Measurements from ENCODE around the gene SHISA9. TPM values are rescaled to one million over a fixed set of nuclear protein-coding genes. Genes with fewer than 3 reads are reported as not detected.

Gene SHISA9
- total and polyA plus RNA-seq, 7 donors, result 0.01 to 0.97 (median 0.07) TPM

DNA sequence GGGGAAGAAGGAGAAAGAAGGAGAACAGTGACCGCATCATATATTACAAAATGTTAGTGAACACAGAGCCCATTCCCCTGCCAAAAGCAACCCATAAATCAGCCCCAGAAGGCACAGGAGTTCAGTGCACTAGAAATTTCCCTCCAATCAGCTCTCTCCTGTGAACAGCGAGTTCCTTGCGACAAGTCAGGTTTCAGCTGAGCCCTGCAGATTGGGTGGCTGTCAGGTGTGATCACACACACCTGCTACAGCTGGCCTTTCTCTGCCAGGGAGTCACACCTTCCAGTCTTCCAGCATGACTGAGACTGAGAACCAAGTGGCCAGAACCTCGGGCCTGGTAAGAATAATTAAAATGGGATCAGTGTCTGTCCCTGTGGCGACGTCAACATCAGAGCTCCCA is 60.2 kb downstream of the SHISA9 start:
- Histone ChIP-seq H3K4me1 (no peaks in the 10 kb centered on the region), H3K27ac (no peak overlapping the region), H3K36me3 (ENCODE audit: insufficient read depth in 1 of 2, low read depth in 1 of 2) (no peaks in the 10 kb centered on the region), H3K9me3 (no peaks in the 10 kb centered on the region), H3K27me3 (ENCODE audit: insufficient read depth in 3 of 3, low read length in 2 of 3) (no peaks in the 10 kb centered on the region), H3K4me3 (no peak overlapping the region)
- no peak for DNase-seq
- intact Hi-C loops (cut with DNase I), result no loop called here
- WGBS, 3 donors, result 72 to 81% (median 78%) methylated on average over 6 of the region's 6 CpGs
- no peak for ATAC-seq
- TF ChIP-seq, protein P1, sequence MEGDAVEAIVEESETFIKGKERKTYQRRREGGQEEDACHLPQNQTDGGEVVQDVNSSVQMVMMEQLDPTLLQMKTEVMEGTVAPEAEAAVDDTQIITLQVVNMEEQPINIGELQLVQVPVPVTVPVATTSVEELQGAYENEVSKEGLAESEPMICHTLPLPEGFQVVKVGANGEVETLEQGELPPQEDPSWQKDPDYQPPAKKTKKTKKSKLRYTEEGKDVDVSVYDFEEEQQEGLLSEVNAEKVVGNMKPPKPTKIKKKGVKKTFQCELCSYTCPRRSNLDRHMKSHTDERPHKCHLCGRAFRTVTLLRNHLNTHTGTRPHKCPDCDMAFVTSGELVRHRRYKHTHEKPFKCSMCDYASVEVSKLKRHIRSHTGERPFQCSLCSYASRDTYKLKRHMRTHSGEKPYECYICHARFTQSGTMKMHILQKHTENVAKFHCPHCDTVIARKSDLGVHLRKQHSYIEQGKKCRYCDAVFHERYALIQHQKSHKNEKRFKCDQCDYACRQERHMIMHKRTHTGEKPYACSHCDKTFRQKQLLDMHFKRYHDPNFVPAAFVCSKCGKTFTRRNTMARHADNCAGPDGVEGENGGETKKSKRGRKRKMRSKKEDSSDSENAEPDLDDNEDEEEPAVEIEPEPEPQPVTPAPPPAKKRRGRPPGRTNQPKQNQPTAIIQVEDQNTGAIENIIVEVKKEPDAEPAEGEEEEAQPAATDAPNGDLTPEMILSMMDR (IDR thresholded peaks at IDR 0.05), result no peak

DNA sequence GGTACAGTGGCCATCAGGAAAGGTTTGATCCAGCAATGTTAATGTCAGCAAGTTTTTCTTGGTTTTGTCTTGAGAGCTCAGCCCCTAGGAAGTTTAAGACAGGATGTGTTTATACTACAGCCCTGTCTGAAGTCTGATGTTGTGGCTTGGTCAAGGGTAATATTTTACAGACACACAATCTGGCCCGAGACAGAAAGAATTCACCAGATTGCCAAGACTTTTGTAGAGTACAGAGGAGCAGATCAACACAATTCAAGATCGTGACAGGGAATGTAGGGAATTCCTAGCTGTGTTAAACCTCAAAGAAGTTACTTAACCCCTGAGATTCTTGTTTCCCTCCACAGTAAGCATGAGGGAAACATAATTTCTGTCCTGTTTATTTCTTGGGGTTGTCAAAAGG is 63.1 kb downstream of the SHISA9 start:
- H3K4me1 ChIP-seq, result no peaks in the 10 kb centered on the region
- TF ChIP-seq, protein P1 (IDR thresholded peaks at IDR 0.05), result no peak
- ATAC-seq (no peak), DNase-seq (no peak)
- H3K27ac ChIP-seq, result no peak overlapping the region
- WGBS, 3 donors, result 15 to 24% (median 24%) methylated on average over 2 of the region's 2 CpGs
- H3K27me3 ChIP-seq (ENCODE audit: insufficient read depth in 3 of 3, low read length in 2 of 3), result no peaks in the 10 kb centered on the region
- H3K36me3 ChIP-seq (ENCODE audit: insufficient read depth in 1 of 2, low read depth in 1 of 2), result no peaks in the 10 kb centered on the region
- H3K4me3 ChIP-seq, result no peak overlapping the region
- intact Hi-C loops (cut with DNase I), result no loop called here
- no peaks in the 10 kb centered on the region for H3K9me3 ChIP-seq

DNA sequence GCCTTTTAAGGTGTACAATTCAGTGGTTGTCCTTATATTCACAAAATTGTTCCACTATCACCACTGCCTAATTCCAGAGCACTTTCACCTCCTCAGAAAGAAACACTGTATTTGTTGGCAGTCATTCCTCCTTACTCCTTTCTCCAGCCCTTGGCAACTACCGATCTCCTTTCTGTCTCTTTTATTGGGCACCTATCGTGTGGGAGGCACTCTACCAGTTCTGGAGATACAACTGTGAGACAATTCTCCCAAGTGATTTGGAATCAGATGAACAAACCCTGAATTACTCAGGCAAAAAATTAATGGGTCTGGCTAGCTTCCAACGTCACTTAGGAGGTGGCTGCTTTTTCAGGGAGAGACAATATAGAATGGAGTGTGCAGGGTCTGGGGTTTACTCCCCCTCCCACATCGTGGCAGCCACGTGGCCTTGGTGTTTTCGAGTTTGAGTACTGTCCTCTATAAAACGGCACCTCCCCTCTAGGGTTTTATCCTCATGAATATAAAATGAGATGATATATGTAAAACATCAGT is 63.9 kb downstream of the SHISA9 start:
- H3K27ac ChIP-seq, result no peak overlapping the region
- intact Hi-C loops (cut with DNase I), result no loop called here
- TF ChIP-seq, protein P1 (IDR thresholded peaks at IDR 0.05), result no peak
- no peaks in the 10 kb centered on the region for H3K27me3 ChIP-seq (ENCODE audit: insufficient read depth in 3 of 3, low read length in 2 of 3)
- WGBS, 3 donors, result 57 to 70% (median 57%) methylated on average over 7 of the region's 7 CpGs
- H3K9me3 ChIP-seq, result no peaks in the 10 kb centered on the region
- no peaks in the 10 kb centered on the region for H3K36me3 ChIP-seq (ENCODE audit: insufficient read depth in 1 of 2, low read depth in 1 of 2)
- ATAC-seq (no peak), DNase-seq (no peak)
- no peaks in the 10 kb centered on the region for H3K4me1 ChIP-seq
- H3K4me3 ChIP-seq, result no peak overlapping the region

DNA sequence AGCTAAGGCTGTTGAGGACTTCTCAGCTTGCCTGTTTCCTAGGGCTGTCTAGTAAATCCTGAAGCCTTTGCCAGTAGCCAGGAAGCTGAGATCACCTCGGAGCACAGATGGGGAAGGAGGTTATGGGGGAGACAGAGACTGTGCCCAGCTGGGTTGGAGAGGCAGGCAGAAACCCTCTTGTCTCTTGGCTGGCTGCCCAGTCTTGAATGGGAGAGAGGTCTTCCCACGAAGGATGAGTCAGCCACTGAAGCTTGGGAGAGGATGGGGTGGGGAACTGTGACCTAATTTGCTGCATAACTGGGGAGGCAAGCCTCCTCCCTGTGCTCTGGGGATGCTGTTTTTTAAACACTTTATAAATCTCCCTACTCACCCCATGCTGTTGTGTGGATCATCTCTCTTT is 69.8 kb downstream of the SHISA9 start:
- H3K27me3 ChIP-seq (ENCODE audit: insufficient read depth in 3 of 3, low read length in 2 of 3), result peaks cover 0 to 4% (median 0%) of the 10 kb centered on the region in 3 donors
- WGBS, 3 donors, result 3 to 8% (median 5%) methylated on average over 2 of the region's 2 CpGs

More for the DNA sequence above, 69.8 kb downstream of the SHISA9 start:
- H3K4me3 ChIP-seq, result no peak overlapping the region
- no peak for ATAC-seq
- intact Hi-C loops (cut with DNase I), result no loop called here
- TF ChIP-seq, protein P1 (IDR thresholded peaks at IDR 0.05), result no peak
- H3K36me3 ChIP-seq (ENCODE audit: insufficient read depth in 1 of 2, low read depth in 1 of 2), result no peaks in the 10 kb centered on the region
- H3K27ac ChIP-seq, result no peak overlapping the region
- H3K4me1 ChIP-seq, result no peaks in the 10 kb centered on the region
- no peaks in the 10 kb centered on the region for H3K9me3 ChIP-seq
- DNase-seq, result peak in 1 of 2 donors; percentile 16
